ENCODE measurements around the gene C2CD4D. TPM values are rescaled to one million over a fixed set of nuclear protein-coding genes. Genes with fewer than 3 reads are reported as not detected.

The C2CD4D gene
- total and polyA plus RNA-seq, 9 donors, result 0.04 to 1.0 (median 0.12) TPM; not detected in 4

DNA sequence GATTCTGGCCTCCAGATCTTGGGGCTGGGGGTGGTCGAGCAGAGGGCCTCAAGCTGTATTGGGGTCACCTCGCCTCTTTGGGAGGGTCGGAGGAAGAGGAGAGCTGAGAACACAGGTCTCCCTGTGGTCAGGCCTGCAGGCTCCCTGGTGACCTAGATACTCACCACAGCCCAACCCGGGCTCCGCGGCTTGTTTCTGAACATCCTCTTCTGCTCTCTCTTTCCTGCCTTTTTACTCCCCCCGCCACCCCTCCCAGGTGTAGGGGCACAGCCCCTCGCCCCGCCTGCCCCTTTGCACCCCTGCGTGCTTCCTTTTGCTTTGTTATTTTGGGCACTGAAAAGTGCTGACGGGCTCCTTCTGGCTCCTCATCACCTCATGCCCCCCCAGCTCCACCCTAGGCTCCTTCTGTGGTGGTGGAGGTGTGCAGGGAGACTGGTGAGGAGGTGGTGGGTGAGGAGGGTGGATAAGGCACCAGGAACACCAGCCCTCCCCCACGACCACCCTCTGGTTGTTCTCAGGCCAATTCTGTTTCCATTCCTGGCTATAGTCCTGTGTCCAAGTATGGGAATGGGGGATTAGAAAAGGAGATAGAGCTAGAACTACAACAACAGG lies 23.8 kb downstream of the C2CD4D start:
- WGBS, 3 donors, result 76 to 78% (median 77%) methylated on average over 12 of the region's 12 CpGs
- no peak for DNase-seq
- Histone ChIP-seq H3K27me3 (no peaks in the 10 kb centered on the region), H3K36me3 (no peaks in the 10 kb centered on the region), H3K27ac (no peak overlapping the region), H3K9me3 (no peaks in the 10 kb centered on the region), H3K4me3 (no peak overlapping the region), H3K4me1 (ENCODE audit: insufficient read depth) (no peaks in the 10 kb centered on the region)
- TF ChIP-seq POLR2A (IDR thresholded peaks at IDR 0.05) (no peak), EP300 (IDR thresholded peaks at IDR 0.05) (no peak)
- TF ChIP-seq, protein P1, sequence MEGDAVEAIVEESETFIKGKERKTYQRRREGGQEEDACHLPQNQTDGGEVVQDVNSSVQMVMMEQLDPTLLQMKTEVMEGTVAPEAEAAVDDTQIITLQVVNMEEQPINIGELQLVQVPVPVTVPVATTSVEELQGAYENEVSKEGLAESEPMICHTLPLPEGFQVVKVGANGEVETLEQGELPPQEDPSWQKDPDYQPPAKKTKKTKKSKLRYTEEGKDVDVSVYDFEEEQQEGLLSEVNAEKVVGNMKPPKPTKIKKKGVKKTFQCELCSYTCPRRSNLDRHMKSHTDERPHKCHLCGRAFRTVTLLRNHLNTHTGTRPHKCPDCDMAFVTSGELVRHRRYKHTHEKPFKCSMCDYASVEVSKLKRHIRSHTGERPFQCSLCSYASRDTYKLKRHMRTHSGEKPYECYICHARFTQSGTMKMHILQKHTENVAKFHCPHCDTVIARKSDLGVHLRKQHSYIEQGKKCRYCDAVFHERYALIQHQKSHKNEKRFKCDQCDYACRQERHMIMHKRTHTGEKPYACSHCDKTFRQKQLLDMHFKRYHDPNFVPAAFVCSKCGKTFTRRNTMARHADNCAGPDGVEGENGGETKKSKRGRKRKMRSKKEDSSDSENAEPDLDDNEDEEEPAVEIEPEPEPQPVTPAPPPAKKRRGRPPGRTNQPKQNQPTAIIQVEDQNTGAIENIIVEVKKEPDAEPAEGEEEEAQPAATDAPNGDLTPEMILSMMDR (IDR thresholded peaks at IDR 0.05), result no peak
- intact Hi-C loops (cut with DNase I), result no loop called here

DNA sequence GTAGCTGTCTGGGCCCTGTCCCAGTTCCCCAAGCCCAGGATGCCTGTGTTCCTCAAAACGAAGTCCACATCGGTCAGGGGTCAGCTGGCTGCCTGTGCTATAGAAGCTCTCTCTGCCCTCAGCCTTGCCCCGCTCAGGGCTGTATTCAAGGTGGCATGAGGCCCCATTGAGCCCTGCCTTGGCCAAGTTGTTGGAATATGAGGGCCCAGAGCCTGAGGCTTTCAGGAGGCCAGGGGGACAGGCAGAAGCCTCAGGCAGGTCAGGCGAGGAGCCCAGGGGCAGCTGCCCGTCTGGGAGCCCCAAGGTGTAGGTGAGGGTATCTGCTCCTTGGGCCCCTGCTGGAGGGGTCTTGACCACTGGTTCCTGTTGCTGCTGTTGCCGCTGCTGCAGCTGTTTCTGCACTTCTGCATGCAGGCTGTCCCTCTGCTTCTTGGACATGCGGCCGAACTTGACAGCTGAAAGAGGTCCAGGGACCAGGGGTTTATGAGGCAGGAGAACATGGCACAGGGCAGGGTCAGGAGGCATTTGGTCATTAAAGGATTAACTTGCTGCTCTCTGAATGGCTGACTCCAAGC lies 24.6 kb downstream of the C2CD4D start:
- DNase-seq, result no peak
- 82 to 89% (median 88%) methylated on average over 4 to 8 of the region's 8 CpGs for WGBS, 3 donors
- H3K4me3 ChIP-seq, result no peak overlapping the region

DNA sequence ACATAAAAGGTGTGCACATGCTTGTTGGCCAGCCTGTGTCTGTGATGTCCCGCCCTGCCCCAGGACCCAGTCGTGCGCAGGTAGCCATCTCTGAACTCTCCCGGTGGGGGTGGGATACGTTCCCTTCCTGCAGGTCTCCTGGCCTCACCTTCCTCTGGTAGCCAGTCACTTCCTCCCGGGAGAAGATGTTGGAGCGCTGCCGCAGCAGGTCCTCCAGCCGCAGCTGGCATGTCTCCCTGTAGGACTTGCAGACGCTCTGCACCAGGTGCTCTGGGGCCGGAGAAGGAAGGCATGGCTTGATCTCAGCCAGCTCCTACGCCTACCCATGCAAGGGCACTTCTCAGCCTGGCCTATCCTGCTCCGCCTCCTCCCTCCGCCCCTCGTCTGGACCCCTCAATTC lies 25.2 kb downstream of the C2CD4D start:
- no peak for DNase-seq

More for the DNA sequence above, 24.6 kb downstream of the C2CD4D start:
- intact Hi-C loops (cut with DNase I), result no loop called here
- TF ChIP-seq EP300 (IDR thresholded peaks at IDR 0.05) (no peak), POLR2A (IDR thresholded peaks at IDR 0.05) (no peak)
- no peaks in the 10 kb centered on the region for H3K4me1 ChIP-seq (ENCODE audit: insufficient read depth)
- H3K9me3 ChIP-seq, result no peaks in the 10 kb centered on the region
- no peaks in the 10 kb centered on the region for H3K27me3 ChIP-seq
- no peaks in the 10 kb centered on the region for H3K36me3 ChIP-seq
- no peak overlapping the region for H3K27ac ChIP-seq

DNA sequence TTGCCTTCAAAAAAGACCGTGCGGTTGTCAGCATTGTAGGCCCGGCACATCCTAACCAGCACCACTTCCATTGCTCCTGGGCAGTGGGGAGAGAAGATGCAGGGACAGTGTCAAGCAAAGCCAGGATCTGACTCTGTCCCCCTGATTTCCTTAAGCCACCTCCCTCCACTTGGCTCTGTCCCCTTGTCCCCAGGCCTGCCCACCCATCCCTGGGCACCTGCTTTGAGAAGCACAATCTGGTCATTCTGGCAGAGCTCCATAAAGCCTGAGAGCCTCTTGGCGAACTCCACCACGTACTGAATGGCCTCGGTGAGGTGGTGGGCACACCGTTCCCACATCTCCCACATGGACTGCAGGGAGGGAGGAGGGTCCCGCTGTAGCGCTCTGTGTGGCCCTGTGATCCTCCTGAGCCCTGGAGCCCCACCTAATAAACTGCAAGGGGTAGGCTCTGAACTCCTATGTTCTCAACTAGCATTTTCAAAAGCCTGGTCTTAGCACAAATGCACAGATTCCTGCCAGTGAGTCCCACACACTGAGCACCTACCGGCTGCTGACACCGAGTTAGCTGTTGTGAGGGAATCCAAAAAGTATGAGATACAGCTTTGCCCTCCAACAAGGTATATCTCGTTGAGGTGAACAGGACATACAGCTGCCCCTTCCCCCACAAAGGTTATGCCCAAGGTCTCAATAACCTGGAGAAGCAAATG lies 26.2 kb downstream of the C2CD4D start:
- no peaks in the 10 kb centered on the region for H3K27me3 ChIP-seq
- H3K4me3 ChIP-seq, result no peak overlapping the region
- H3K4me1 ChIP-seq (ENCODE audit: insufficient read depth), result no peaks in the 10 kb centered on the region
- intact Hi-C loops (cut with DNase I), result no loop called here
- 77 to 79% (median 78%) methylated on average over 12 of the region's 12 CpGs for WGBS, 3 donors
- no peaks in the 10 kb centered on the region for H3K9me3 ChIP-seq
- no peak for DNase-seq
- no peaks in the 10 kb centered on the region for H3K36me3 ChIP-seq
- TF ChIP-seq EP300 (IDR thresholded peaks at IDR 0.05), result no peak
- TF ChIP-seq POLR2A (IDR thresholded peaks at IDR 0.05), result no peak
- TF ChIP-seq, protein P1 (IDR thresholded peaks at IDR 0.05), result no peak
- H3K27ac ChIP-seq, result no peak overlapping the region

More for the DNA sequence above, 25.2 kb downstream of the C2CD4D start:
- 77 to 83% (median 77%) methylated on average over 15 of the region's 15 CpGs for WGBS, 3 donors
- Histone ChIP-seq H3K4me1 (ENCODE audit: insufficient read depth) (no peaks in the 10 kb centered on the region), H3K27ac (no peak overlapping the region), H3K27me3 (no peaks in the 10 kb centered on the region), H3K9me3 (no peaks in the 10 kb centered on the region), H3K4me3 (no peak overlapping the region), H3K36me3 (no peaks in the 10 kb centered on the region)
- TF ChIP-seq POLR2A (IDR thresholded peaks at IDR 0.05), result no peak
- no peak for TF ChIP-seq EP300 (IDR thresholded peaks at IDR 0.05)
- TF ChIP-seq, protein P1 (IDR thresholded peaks at IDR 0.05), result no peak
- intact Hi-C loops (cut with DNase I), result no loop called here

DNA sequence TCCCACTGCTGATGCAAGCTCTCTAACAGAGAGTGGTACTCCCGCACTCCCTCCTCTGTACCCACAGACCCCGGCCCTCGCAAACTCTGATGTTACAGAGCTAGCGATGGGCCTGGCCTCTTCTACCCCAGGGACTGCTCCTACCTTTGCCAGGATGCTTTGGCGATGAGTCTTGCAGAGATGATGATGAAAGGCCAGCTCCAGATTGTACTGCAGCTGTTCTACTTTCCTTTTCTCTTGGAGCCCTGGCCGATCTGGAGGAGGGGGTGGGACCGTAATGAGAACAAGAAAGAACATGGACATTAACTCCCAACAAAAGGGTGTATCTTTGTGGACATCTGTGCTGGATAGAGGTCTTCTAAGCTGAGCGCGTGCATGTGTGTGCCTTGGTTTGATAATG lies 28.4 kb downstream of the C2CD4D start:
- no peak for TF ChIP-seq POLR2A (IDR thresholded peaks at IDR 0.05)
- TF ChIP-seq, protein P1 (IDR thresholded peaks at IDR 0.05), result no peak
- TF ChIP-seq EP300 (IDR thresholded peaks at IDR 0.05), result no peak

More for the DNA sequence above, 28.4 kb downstream of the C2CD4D start:
- intact Hi-C loops (cut with DNase I), result no loop called here
- DNase-seq, result no peak
- Histone ChIP-seq H3K36me3 (no peaks in the 10 kb centered on the region), H3K4me3 (no peak overlapping the region), H3K27ac (no peak overlapping the region), H3K9me3 (no peaks in the 10 kb centered on the region), H3K4me1 (ENCODE audit: insufficient read depth) (no peaks in the 10 kb centered on the region), H3K27me3 (no peaks in the 10 kb centered on the region)
- 65 to 76% (median 67%) methylated on average over 9 of the region's 9 CpGs for WGBS, 3 donors
